HepG2 (cell line): ENCODE results near the gene ARPC1A. TPM values are rescaled to one million over a fixed set of nuclear protein-coding genes. Genes with fewer than 3 reads are reported as not detected.

Experiments used
- CBX5 ChIP-seq: sonication (generic); formaldehyde crosslinking; IDR thresholded peaks from 2 replicates; pipeline ENCODE4 v1.4.0; 2020; ENCODE audit warnings: missing genetic modification reagents, borderline replicate concordance
- ETV6 ChIP-seq: sonication (generic); formaldehyde crosslinking; conservative IDR thresholded peaks from 2 replicates; pipeline ENCODE4 v1.4.0; 2020; ENCODE audit warnings: missing genetic modification reagents
- FLYWCH1 ChIP-seq: sonication (generic); formaldehyde crosslinking; IDR thresholded peaks from 2 replicates; pipeline ENCODE4 v1.8.1; 2023; ENCODE audit warnings: mild to moderate bottlenecking, missing genetic modification reagents
- HOXA9 ChIP-seq: sonication (generic); formaldehyde crosslinking; IDR thresholded peaks from 2 replicates; pipeline ENCODE4 v1.8.1; 2022; ENCODE audit warnings: missing genetic modification reagents, mild to moderate bottlenecking, moderate library complexity, borderline replicate concordance
- KDM5B ChIP-seq: sonication (generic); formaldehyde crosslinking; IDR thresholded peaks from 2 replicates; pipeline ENCODE4 v1.4.0; 2020; ENCODE audit warnings: missing genetic modification reagents, mild to moderate bottlenecking, borderline replicate concordance
- NFYC ChIP-seq: IDR thresholded peaks from 2 replicates; pipeline ENCODE4 v1.6.1; 2016; ENCODE audit warnings: missing genetic modification reagents, missing compliant biosample characterization
- NR1H2 ChIP-seq: sonication (generic); formaldehyde crosslinking; IDR thresholded peaks from 2 replicates; pipeline ENCODE4 v1.8.1; 2022; ENCODE audit warnings: low read depth, missing genetic modification reagents, borderline replicate concordance
- NR2F2 ChIP-seq: IDR thresholded peaks from 2 replicates; pipeline ENCODE4 v1.6.1; 2012; ENCODE audit warnings: low read depth, inconsistent platforms, borderline replicate concordance
- RNF2 ChIP-seq: fragments of 450-650 bp; conservative IDR thresholded peaks from 2 replicates; pipeline ENCODE4 v1.6.1; 2016; ENCODE audit warnings: low read depth
- WIZ ChIP-seq: sonication (generic); formaldehyde crosslinking; IDR thresholded peaks from 2 replicates; pipeline ENCODE4 v1.5.1; 2020; ENCODE audit warnings: mild to moderate bottlenecking, missing genetic modification reagents
- ZNF10 ChIP-seq: sonication (generic); formaldehyde crosslinking; IDR thresholded peaks from 2 replicates; pipeline ENCODE4 v1.4.0; 2020; ENCODE audit warnings: mild to moderate bottlenecking, low read depth, missing genetic modification reagents, borderline replicate concordance
- ZNF234 ChIP-seq: sonication (generic); formaldehyde crosslinking; conservative IDR thresholded peaks from 2 replicates; pipeline ENCODE4 v1.5.1; 2020; ENCODE audit warnings: mild to moderate bottlenecking, missing genetic modification reagents
- ZNF460 ChIP-seq: sonication (generic); formaldehyde crosslinking; IDR thresholded peaks from 2 replicates; pipeline ENCODE4 v1.5.1; 2020; ENCODE audit warnings: missing genetic modification reagents, mild to moderate bottlenecking, borderline replicate concordance
- ZNF883 ChIP-seq: sonication (generic); formaldehyde crosslinking; IDR thresholded peaks from 2 replicates; pipeline ENCODE4 v1.5.1; 2020; ENCODE audit warnings: mild to moderate bottlenecking, missing genetic modification reagents; ENCODE audit errors: not compliant biosample characterization
- polyA plus RNA-seq, 8 experiments: library from polyadenylated mRNA; depleted of rRNA in 3 of 8; stranded (reverse) in 7 of 8; unstranded in 1 of 8; fragments of >200 nt; fragmentation: Illumina TruSeq in 4 of 8; extraction: Trizol in 4 of 8; gene quantifications; 2 replicates each; pipeline versions ENCODE4 v1.2.1 to v1.2.3, GENCODE V29; 2011 to 2016; ENCODE audit warnings: low read depth in 4 of 8, missing spikeins in 1 of 8, mixed read lengths in 1 of 8; ENCODE audit not compliant: insufficient read depth in 1 of 8
- total RNA-seq, 5 experiments: library from RNA; depleted of rRNA; stranded (reverse); fragments of >200 nt; fragmentation: Illumina TruSeq; extraction: Trizol; gene quantifications; 2 replicates each; pipeline ENCODE4 v1.2.3, GENCODE V29; 2016; ENCODE audit warnings: low read depth in 1 of 5
- TF ChIP-seq, protein P1 (sequence below): sonication (generic); formaldehyde crosslinking; IDR thresholded peaks from 2 replicates; pipeline ENCODE4 v1.8.0; 2022; ENCODE audit warnings: mild to moderate bottlenecking, missing genetic modification reagents, borderline replicate concordance
- TF ChIP-seq, protein P2 (sequence below), 2 experiments: sonication (generic) in 1 of 2; formaldehyde crosslinking in 1 of 2; IDR thresholded peaks; 2 replicates each; pipeline versions ENCODE4 v1.4.0 to v1.6.1; 2016 to 2020; ENCODE audit warnings: borderline replicate concordance in 1 of 2, low read depth in 1 of 2, mild to moderate bottlenecking in 1 of 2, missing genetic modification reagents in 1 of 2
- TF ChIP-seq, protein P3 (sequence below): sonication (generic); formaldehyde crosslinking; IDR thresholded peaks from 2 replicates; pipeline ENCODE4 v1.8.0; 2022; ENCODE audit warnings: mild to moderate bottlenecking, missing genetic modification reagents; ENCODE audit not compliant: insufficient replicate concordance
- TF ChIP-seq, protein P4 (sequence below): sonication (generic); formaldehyde crosslinking; IDR thresholded peaks from 2 replicates; pipeline ENCODE4 v1.5.1; 2020; ENCODE audit warnings: mild to moderate bottlenecking, moderate library complexity, missing genetic modification reagents

Gene ARPC1A
- total and polyA plus RNA-seq, 2 of the 13 experiments (the other 11 are each of a cell fraction or from before 2014, with no cell fraction given) = 44.3 to 88.5 TPM

DNA sequence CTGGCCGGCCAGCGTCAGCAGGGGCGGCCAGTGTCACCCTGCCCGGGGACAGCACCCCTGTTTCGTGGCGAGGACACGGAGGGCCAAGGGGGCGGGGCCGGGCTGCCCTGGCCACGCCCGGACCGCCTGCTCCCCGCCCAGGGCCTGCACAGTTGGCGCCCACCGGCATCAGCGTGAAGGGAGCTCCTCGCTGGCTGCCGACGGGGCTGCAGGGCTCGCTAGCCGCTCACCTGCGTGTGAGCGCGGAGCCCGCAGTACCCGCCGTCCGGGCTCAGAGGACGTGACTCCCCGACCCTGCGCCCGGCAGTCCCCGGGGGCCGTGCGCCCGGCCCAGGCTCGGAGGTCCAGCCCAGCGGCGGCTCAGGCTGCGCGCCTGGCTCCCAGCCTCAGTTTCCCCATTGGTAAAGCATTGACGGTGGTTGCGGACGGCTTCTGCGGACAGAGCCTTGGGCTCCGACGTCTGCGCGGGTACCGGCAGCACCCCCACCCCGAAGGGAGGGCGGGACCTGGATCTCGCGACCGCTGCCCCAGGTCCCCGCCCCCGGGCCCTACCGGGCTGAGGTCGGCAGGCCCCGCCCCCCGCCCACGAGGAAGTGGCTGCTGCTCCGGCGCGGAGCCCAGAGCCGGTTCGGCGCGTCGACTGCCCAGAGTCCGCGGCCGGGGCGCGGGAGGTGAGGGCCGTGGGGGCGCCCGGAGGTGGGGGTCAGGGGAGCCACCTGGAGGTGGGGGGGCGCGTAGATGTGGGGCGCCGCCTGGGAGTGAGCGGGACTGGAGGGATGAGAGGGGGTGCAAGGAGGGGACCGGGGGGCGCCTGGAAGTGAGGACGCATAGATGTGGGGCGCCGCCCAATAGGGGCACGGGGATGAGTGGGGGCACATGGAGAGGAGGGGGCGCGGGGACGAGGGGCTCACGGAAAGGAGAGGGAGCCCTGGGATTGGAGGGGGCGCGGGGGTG is 48.7 kb downstream of the ARPC1A start, which contains the start of gene ARPC1B (continued):
- TF ChIP-seq ZNF10 (CRISPR knock-in tag) = no peak
- no peak for TF ChIP-seq ETV6
- no peak for TF ChIP-seq WIZ (CRISPR knock-in tag)
- TF ChIP-seq NR2F2 = no peak
- 0 out of 2 replicates have a peak, but pooled peaks have one; percentile 27 for TF ChIP-seq HOXA9
- no peak for TF ChIP-seq NR1H2 (CRISPR knock-in tag)
- TF ChIP-seq FLYWCH1 (CRISPR knock-in tag) = no peak
- TF ChIP-seq KDM5B (CRISPR knock-in tag) = no peak
- TF ChIP-seq, protein P1, sequence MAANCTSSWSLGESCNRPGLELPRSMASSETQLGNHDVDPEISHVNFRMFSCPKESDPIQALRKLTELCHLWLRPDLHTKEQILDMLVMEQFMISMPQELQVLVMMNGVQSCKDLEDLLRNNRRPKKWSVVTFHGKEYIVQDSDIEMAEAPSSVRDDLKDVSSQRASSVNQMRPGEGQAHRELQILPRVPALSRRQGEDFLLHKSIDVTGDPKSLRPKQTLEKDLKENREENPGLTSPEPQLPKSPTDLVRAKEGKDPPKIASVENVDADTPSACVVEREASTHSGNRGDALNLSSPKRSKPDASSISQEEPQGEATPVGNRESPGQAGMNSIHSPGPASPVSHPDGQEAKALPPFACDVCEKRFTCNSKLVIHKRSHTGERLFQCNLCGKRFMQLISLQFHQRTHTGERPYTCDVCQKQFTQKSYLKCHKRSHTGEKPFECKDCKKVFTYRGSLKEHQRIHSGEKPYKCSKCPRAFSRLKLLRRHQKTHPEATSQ (CRISPR knock-in tag) = no peak
- TF ChIP-seq ZNF460 (CRISPR knock-in tag) = no peak
- peak; percentile 42; the same call in 1 of the 2 replicates for TF ChIP-seq RNF2
- no peak for TF ChIP-seq NFYC (CRISPR knock-in tag)
- TF ChIP-seq, protein P2, sequence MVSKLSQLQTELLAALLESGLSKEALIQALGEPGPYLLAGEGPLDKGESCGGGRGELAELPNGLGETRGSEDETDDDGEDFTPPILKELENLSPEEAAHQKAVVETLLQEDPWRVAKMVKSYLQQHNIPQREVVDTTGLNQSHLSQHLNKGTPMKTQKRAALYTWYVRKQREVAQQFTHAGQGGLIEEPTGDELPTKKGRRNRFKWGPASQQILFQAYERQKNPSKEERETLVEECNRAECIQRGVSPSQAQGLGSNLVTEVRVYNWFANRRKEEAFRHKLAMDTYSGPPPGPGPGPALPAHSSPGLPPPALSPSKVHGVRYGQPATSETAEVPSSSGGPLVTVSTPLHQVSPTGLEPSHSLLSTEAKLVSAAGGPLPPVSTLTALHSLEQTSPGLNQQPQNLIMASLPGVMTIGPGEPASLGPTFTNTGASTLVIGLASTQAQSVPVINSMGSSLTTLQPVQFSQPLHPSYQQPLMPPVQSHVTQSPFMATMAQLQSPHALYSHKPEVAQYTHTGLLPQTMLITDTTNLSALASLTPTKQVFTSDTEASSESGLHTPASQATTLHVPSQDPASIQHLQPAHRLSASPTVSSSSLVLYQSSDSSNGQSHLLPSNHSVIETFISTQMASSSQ (IDR thresholded peaks at IDR 0.05; ENCODE audit: low read depth) = no peak
- TF ChIP-seq, protein P2 (CRISPR knock-in tag; IDR thresholded peaks at IDR 0.05; ENCODE audit: borderline replicate concordance) = no peak
- TF ChIP-seq CBX5 (CRISPR knock-in tag) = no peak
- no peak for TF ChIP-seq ZNF234 (CRISPR knock-in tag)
- TF ChIP-seq, protein P3, sequence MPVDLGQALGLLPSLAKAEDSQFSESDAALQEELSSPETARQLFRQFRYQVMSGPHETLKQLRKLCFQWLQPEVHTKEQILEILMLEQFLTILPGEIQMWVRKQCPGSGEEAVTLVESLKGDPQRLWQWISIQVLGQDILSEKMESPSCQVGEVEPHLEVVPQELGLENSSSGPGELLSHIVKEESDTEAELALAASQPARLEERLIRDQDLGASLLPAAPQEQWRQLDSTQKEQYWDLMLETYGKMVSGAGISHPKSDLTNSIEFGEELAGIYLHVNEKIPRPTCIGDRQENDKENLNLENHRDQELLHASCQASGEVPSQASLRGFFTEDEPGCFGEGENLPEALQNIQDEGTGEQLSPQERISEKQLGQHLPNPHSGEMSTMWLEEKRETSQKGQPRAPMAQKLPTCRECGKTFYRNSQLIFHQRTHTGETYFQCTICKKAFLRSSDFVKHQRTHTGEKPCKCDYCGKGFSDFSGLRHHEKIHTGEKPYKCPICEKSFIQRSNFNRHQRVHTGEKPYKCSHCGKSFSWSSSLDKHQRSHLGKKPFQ (CRISPR knock-in tag) = no peak
- TF ChIP-seq, protein P4, sequence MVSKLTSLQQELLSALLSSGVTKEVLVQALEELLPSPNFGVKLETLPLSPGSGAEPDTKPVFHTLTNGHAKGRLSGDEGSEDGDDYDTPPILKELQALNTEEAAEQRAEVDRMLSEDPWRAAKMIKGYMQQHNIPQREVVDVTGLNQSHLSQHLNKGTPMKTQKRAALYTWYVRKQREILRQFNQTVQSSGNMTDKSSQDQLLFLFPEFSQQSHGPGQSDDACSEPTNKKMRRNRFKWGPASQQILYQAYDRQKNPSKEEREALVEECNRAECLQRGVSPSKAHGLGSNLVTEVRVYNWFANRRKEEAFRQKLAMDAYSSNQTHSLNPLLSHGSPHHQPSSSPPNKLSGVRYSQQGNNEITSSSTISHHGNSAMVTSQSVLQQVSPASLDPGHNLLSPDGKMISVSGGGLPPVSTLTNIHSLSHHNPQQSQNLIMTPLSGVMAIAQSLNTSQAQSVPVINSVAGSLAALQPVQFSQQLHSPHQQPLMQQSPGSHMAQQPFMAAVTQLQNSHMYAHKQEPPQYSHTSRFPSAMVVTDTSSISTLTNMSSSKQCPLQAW (CRISPR knock-in tag) = no peak
- peak; percentile 31 for TF ChIP-seq ZNF883 (CRISPR knock-in tag)
